Keratinocyte (primary cell): ENCODE results near the gene METTL27. TPM values are rescaled to one million over a fixed set of nuclear protein-coding genes. Genes with fewer than 3 reads are reported as not detected.

Source experiments
- DNase-seq: peaks from one replicate; pipeline ENCODE4 v3.0.0-alpha.2; 2011; ENCODE audit warnings: low read depth, missing footprints, low spot score
- FAIRE-seq: peaks from 2 replicates; lab custom pipeline; 2011; peaks lifted over from hg19 to GRCh38; lab: Jason Lieb, UNC
- H2AFZ ChIP-seq: 2 replicates; pipeline ENCODE4 v1.6.0; 2012; ENCODE audit warnings: low read length, control low read depth, inconsistent platforms; ENCODE audit not compliant: control insufficient read depth
- H3K27ac ChIP-seq: 2 replicates; pipeline ENCODE4 v1.5.1; 2011; ENCODE audit warnings: low read length; ENCODE audit not compliant: control insufficient read depth, insufficient read depth
- H3K27me3 ChIP-seq: 3 replicates; pipeline ENCODE4 v1.6.0; 2011; ENCODE audit warnings: low read length; ENCODE audit not compliant: control insufficient read depth, insufficient read depth; ENCODE audit errors: extremely low read depth
- H3K36me3 ChIP-seq, 2 experiments: 2 replicates in 1 of 2; 3 replicates in 1 of 2; pipeline ENCODE4 v1.5.1; 2011; ENCODE audit warnings: low read length in 2 of 2, mild to moderate bottlenecking in 1 of 2; ENCODE audit not compliant: control insufficient read depth in 2 of 2, insufficient read depth in 2 of 2; ENCODE audit errors: extremely low read depth in 1 of 2
- H3K4me1 ChIP-seq: 3 replicates; pipeline ENCODE4 v1.5.1; 2011; ENCODE audit warnings: low read length; ENCODE audit not compliant: control insufficient read depth, insufficient read depth; ENCODE audit errors: extremely low read depth
- H3K4me2 ChIP-seq: 3 replicates; pipeline ENCODE4 v1.6.0; 2011; ENCODE audit warnings: low read depth, low read length; ENCODE audit not compliant: control insufficient read depth, insufficient read depth; ENCODE audit errors: extremely low read depth
- H3K4me3 ChIP-seq, 3 experiments: fragments of 200-600 bp in 1 of 3; sonication (generic) in 1 of 3; 2 replicates in 2 of 3; 3 replicates in 1 of 3; pipeline ENCODE4 v1.5.1; 2011 to 2016; ENCODE audit warnings: low read length in 3 of 3, mild to moderate bottlenecking in 3 of 3, control low read depth in 2 of 3, inconsistent platforms in 1 of 3, low read depth in 1 of 3, mixed read lengths in 1 of 3, mixed run types in 1 of 3, moderate library complexity in 1 of 3; ENCODE audit not compliant: control insufficient read depth in 2 of 3, insufficient read depth in 2 of 3; ENCODE audit errors: extremely low read depth in 1 of 3
- H3K79me2 ChIP-seq: 2 replicates; pipeline ENCODE4 v1.6.0; 2012; ENCODE audit warnings: low read length; ENCODE audit not compliant: control insufficient read depth, insufficient read depth
- H3K9ac ChIP-seq: 3 replicates; pipeline ENCODE4 v1.6.0; 2011; ENCODE audit warnings: low read length; ENCODE audit not compliant: control insufficient read depth, insufficient read depth; ENCODE audit errors: extremely low read depth
- H3K9me1 ChIP-seq: 3 replicates; pipeline ENCODE4 v1.6.0; 2011; ENCODE audit warnings: low read length; ENCODE audit not compliant: control insufficient read depth, insufficient read depth; ENCODE audit errors: extremely low read depth
- H3K9me3 ChIP-seq: 2 replicates; pipeline ENCODE4 v1.5.1; 2012; ENCODE audit warnings: low read depth, low read length; ENCODE audit not compliant: control insufficient read depth
- H4K20me1 ChIP-seq: 3 replicates; pipeline ENCODE4 v1.6.0; 2011; ENCODE audit warnings: low read length; ENCODE audit not compliant: control insufficient read depth, insufficient read depth; ENCODE audit errors: extremely low read depth
- EZH2 ChIP-seq: IDR thresholded peaks from one replicate; pipeline ENCODE4 v1.6.1; 2012; ENCODE audit warnings: inconsistent platforms, mild to moderate bottlenecking, low read length, moderate library complexity
- dilution Hi-C: fragments of 300-500 bp; cut with MboI; formaldehyde crosslinking; loops from one replicate; pipeline ENCODE4 v1.7.0; 2020; ENCODE audit warnings: low sequenced_read_pairs; ENCODE audit not compliant: extremely low pct_ligation_motif_present
- polyA plus RNA-seq, 5 experiments: library from polyadenylated mRNA; depleted of rRNA in 3 of 5; stranded (reverse) in 3 of 5; stranded (forward) in 1 of 5; unstranded in 1 of 5; fragments of >200 nt; gene quantifications; 1 replicate in 1 of 5; 2 replicates in 3 of 5; 3 replicates in 1 of 5; pipeline versions ENCODE4 v1.2.1 to v1.2.3, GENCODE V29; 2011 to 2012; ENCODE audit warnings: missing spikeins in 2 of 5, low read depth in 1 of 5, low replicate concordance in 1 of 5
- TF ChIP-seq, protein P1 (sequence below), 3 experiments: IDR thresholded peaks in 1 of 3; conservative IDR thresholded peaks in 1 of 3; optimal IDR thresholded peaks in 1 of 3; 2 replicates in 2 of 3; 3 replicates in 1 of 3; pipeline versions ENCODE3 to v1.5.1; 2011; ENCODE audit warnings: low read length in 3 of 3, mild to moderate bottlenecking in 3 of 3, moderate library complexity in 2 of 3, control low read depth in 1 of 3, inconsistent platforms in 1 of 3; ENCODE audit not compliant: insufficient read depth in 2 of 3; ENCODE audit errors: extremely low read depth in 1 of 3

The METTL27 gene
- polyA plus RNA-seq, 1 donor (not counting 4 experiments of a cell fraction or from before 2014, with no cell fraction given) = 0.90 TPM

DNA sequence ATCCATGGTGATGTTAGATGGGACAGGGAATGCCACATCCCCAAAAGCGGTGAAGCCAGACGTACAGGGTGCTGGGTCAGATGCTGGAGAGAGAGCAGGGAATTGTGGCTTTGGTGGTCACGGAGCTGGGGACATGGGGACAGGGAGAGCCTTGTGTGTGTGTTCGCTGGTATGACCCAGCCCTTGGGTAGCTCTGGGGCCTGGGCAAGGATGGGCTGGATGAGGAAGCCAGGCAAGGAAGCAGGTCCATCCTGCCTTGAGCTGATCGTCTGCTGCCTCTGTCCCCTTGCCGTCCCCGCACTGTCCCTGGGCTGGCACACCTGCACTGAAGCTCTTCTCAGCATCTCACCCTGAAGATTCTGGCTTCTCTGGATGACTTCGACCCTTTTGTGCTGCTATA, 26.9 kb downstream of the METTL27 start:
- no peak overlapping the region for H3K9ac ChIP-seq
- DNase-seq (no peak), FAIRE-seq (no peak)
- no peak overlapping the region for H3K4me2 ChIP-seq
- no peak overlapping the region for H2AFZ ChIP-seq
- H3K36me3 ChIP-seq = no peaks in the 10 kb centered on the region
- TF ChIP-seq, protein P1, sequence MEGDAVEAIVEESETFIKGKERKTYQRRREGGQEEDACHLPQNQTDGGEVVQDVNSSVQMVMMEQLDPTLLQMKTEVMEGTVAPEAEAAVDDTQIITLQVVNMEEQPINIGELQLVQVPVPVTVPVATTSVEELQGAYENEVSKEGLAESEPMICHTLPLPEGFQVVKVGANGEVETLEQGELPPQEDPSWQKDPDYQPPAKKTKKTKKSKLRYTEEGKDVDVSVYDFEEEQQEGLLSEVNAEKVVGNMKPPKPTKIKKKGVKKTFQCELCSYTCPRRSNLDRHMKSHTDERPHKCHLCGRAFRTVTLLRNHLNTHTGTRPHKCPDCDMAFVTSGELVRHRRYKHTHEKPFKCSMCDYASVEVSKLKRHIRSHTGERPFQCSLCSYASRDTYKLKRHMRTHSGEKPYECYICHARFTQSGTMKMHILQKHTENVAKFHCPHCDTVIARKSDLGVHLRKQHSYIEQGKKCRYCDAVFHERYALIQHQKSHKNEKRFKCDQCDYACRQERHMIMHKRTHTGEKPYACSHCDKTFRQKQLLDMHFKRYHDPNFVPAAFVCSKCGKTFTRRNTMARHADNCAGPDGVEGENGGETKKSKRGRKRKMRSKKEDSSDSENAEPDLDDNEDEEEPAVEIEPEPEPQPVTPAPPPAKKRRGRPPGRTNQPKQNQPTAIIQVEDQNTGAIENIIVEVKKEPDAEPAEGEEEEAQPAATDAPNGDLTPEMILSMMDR (optimal IDR thresholded peaks at IDR 0.05 in 1 of 3, IDR thresholded peaks at IDR 0.05 in 1 of 3, conservative IDR thresholded peaks at IDR 0.05 in 1 of 3; ENCODE audit: extremely low read depth in 1 of 3, insufficient read depth in 2 of 3, low read length in 3 of 3) = no peak
- H3K9me3 ChIP-seq = no peaks in the 10 kb centered on the region
- no peaks in the 10 kb centered on the region for H3K4me1 ChIP-seq
- no peaks in the 10 kb centered on the region for H3K27me3 ChIP-seq
- H3K4me3 ChIP-seq = no peak overlapping the region
- dilution Hi-C loops = no loop called here
- no peaks in the 10 kb centered on the region for H4K20me1 ChIP-seq
- no peak overlapping the region for H3K27ac ChIP-seq
- no peaks in the 10 kb centered on the region for H3K9me1 ChIP-seq
- H3K79me2 ChIP-seq = no peaks in the 10 kb centered on the region

DNA sequence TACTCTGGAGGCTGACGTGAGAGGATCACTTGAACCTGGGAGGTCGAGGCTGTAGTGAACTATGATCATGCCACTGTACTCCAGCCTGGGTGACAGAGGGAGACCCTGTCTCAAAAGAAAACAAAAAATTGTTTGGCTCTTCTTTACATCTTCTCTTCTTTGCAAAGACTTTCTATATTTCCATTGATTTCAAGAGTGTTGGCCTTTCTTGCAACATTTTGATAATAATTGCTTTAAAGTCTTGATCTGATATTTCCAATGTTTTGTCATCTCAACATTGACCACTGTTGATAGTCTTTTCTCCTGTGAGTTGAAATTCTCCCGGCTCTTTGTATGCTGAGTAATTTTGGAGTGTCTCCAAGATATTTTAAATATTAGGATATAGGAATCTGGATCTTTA, 29.3 kb downstream of the METTL27 start:
- no peak overlapping the region for H3K9ac ChIP-seq
- no peak overlapping the region for H3K27ac ChIP-seq
- no peak overlapping the region for H2AFZ ChIP-seq
- H3K79me2 ChIP-seq = no peaks in the 10 kb centered on the region
- peaks cover 6% of the 10 kb centered on the region for H3K4me1 ChIP-seq
- dilution Hi-C loops = no loop called here
- no peaks in the 10 kb centered on the region for H3K27me3 ChIP-seq
- no peaks in the 10 kb centered on the region for H3K36me3 ChIP-seq
- TF ChIP-seq, protein P1 (optimal IDR thresholded peaks at IDR 0.05 in 1 of 3, IDR thresholded peaks at IDR 0.05 in 1 of 3, conservative IDR thresholded peaks at IDR 0.05 in 1 of 3; ENCODE audit: extremely low read depth in 1 of 3, insufficient read depth in 2 of 3, low read length in 3 of 3) = no peak
- TF ChIP-seq EZH2 = no peak
- FAIRE-seq (no peak), DNase-seq (no peak)
- H3K4me2 ChIP-seq = no peak overlapping the region
- H3K9me3 ChIP-seq = no peaks in the 10 kb centered on the region
- no peak overlapping the region for H3K4me3 ChIP-seq
- no peaks in the 10 kb centered on the region for H3K9me1 ChIP-seq
- no peaks in the 10 kb centered on the region for H4K20me1 ChIP-seq
